ENCODE measurements around the gene NTMT1. TPM values are rescaled to one million over a fixed set of nuclear protein-coding genes. Genes with fewer than 3 reads are reported as not detected.

Gene NTMT1
- total RNA-seq (10 to 100 TPM; 22.8 to 49.3 (median 35.8) TPM), polyA plus RNA-seq (10 to 100 TPM; 24.8 to 50.5 (median 39.1) TPM)
- long read RNA-seq, donor 1, transcript NTMT1-203 (4 exons, 1,315 nt), result major isoform, 8 of 28 reads
- long read RNA-seq, donor 1, partial matches to known transcripts, result 15 of 28 reads
- long read RNA-seq, donor 1, other reads (novel, unspliced or antisense), result 0 of 28 reads
- long read RNA-seq, donor 2, partial matches to known transcripts, result 0 of 8 reads
- long read RNA-seq, donor 2, other reads (novel, unspliced or antisense), result 0 of 8 reads

DNA sequence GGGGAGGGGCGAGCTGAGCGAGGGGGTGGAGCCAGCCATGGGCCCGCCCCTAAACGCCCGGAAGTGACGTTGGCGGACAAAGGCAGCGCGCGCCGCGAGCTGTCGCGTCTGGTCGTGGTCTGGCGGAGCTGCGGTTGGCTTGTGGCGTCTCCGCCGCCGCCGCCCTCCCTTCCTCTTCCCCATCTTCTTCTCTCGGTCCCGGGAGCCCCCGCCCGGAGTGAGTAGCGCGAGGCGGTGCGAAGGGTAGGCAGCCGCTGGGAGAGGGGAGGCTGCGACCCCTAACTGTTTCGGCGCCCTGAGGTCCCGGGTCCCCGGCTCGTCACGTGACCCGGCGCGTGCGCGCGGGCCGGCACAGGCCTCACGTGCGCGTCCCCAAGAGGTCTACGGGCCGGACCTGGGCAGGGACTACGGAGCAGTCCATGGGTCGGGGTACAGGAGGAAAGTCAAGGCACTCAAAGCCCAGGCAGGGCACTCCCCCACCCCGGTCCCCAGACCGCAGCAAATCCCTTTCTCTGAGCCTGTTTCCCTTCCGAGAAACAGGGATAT is at the start of gene NTMT1:
NTMT1 (plus strand) TSS at position 85 of the 546 bp plus-strand sequence. CDS start 6,541 bp downstream, outside the sequence.
- WGBS, 5 donors, result 0 to 1% (median 0%) methylated on average over 31 to 55 of the region's 55 CpGs
- TF ChIP-seq POLR2A (IDR thresholded peaks at IDR 0.05) (peak; percentile 44 to 90 (median 64)), POLR2AphosphoS5 (IDR thresholded peaks at IDR 0.05) (peak; percentile 99 to 100 (median 99))
- TF ChIP-seq, protein P1, sequence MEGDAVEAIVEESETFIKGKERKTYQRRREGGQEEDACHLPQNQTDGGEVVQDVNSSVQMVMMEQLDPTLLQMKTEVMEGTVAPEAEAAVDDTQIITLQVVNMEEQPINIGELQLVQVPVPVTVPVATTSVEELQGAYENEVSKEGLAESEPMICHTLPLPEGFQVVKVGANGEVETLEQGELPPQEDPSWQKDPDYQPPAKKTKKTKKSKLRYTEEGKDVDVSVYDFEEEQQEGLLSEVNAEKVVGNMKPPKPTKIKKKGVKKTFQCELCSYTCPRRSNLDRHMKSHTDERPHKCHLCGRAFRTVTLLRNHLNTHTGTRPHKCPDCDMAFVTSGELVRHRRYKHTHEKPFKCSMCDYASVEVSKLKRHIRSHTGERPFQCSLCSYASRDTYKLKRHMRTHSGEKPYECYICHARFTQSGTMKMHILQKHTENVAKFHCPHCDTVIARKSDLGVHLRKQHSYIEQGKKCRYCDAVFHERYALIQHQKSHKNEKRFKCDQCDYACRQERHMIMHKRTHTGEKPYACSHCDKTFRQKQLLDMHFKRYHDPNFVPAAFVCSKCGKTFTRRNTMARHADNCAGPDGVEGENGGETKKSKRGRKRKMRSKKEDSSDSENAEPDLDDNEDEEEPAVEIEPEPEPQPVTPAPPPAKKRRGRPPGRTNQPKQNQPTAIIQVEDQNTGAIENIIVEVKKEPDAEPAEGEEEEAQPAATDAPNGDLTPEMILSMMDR (IDR thresholded peaks at IDR 0.05 in 8 of 11, conservative IDR thresholded peaks at IDR 0.05 in 3 of 11), result peak in 1 of 11 experiments; percentile 8

DNA sequence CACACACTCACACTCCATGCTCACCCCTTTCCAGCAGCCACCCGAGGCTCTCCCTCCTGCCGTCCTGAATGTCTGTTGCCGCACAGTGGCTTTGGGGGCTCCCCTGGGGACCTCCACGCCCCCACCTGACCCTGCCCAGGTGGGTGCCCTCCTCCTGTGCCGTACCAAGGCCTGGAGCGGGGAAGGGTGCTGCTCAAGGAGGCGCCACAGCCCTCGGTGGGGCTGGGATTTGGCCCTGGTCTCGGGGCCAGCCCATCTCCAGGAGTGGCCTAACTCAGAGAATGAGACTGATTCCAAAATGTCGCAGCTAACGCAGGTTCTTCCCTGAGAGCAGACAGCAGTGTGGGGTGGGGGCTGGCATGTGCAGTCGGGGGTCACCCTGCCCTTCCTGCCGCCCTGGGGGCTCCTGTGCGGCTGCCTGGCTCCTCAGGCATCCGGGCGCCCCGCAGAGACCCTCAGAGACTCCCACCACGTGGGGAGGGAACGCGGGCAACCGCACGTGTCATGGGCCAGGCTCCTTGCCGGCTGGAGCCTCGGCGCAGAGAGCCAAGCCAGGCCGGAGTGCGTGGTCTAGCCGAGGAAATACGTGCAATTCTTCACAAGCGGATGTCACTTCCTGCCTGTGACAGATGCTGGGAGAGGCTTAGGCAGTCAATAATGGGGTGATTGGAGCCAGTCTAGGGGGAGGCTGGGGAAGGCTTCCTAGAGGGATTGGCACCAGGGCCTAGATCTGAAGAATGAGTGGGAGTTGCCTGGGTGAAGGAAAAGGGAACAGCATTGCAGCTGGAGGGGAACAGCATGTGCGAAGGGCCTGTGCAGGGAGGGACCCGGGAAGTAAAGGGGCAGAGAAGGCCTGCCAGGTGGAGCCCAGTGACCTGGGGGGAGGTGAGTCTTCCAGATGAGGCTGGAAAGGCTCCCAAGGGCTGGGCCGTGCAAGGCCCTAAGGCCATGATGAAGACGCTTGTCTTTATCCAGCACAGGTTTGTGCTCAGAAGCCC is 49.1 kb upstream of the NTMT1 start:
- Histone ChIP-seq H3K27me3 (replicated peaks in 1 of 7) (no peaks in the 10 kb centered on the region), H3K27ac (peak overlapping the region in 2 of 8 donors; percentile 21 to 48), H3K4me3 (no peak overlapping the region), H3K9me3 (peaks cover 0 to 5% (median 0%) of the 10 kb centered on the region in 8 donors), H3K4me1 (peaks cover 0 to 25% (median 9%) of the 10 kb centered on the region in 6 donors), H3K36me3 (no peaks in the 10 kb centered on the region)
- intact Hi-C loops (cut with DNase I; ENCODE audit: low total_unique reads), result no loop called here
- TF ChIP-seq, protein P1 (IDR thresholded peaks at IDR 0.05 in 8 of 11, conservative IDR thresholded peaks at IDR 0.05 in 3 of 11), result no peak
- peak in 2 of 3 donors; percentile 19 to 43 for TF ChIP-seq POLR2AphosphoS5 (IDR thresholded peaks at IDR 0.05)
- whole genome bisulfite sequencing, 5 donors, result 61 to 80% (median 68%) methylated on average over 13 to 34 of the region's 34 CpGs
- DNase-seq, result no peak

More for the DNA sequence above, at the start of gene NTMT1:
- H3K27me3 ChIP-seq (replicated peaks in 1 of 7), result peaks cover 0 to 11% (median 5%) of the 10 kb centered on the region in 7 donors
- H3K4me3 ChIP-seq, result peak within 1 kb of the TSS; percentile 60 to 90 (median 83)
- H3K9me3 ChIP-seq, result no peaks in the 10 kb centered on the region
- H3K27ac ChIP-seq, result peak within 1 kb of the TSS; percentile 91 to 97 (median 94)
- H3K4me1 ChIP-seq, result peaks cover 39 to 72% (median 69%) of the 10 kb centered on the region in 6 donors
- H3K36me3 ChIP-seq, result peaks cover 0 to 29% (median 0%) of the 10 kb centered on the region in 6 donors
- intact Hi-C loops (cut with DNase I; ENCODE audit: low total_unique reads), result no loop called here
- peak; percentile 96 for DNase-seq

GRCh38 chr9:129579294-129579693 is 46.7 kb upstream of the NTMT1 start:
- intact Hi-C loops (cut with DNase I; ENCODE audit: low total_unique reads), result no loop called here
- H3K36me3 ChIP-seq, result no peaks in the 10 kb centered on the region
- no peak overlapping the region for H3K27ac ChIP-seq
- H3K27me3 ChIP-seq (replicated peaks in 1 of 7), result no peaks in the 10 kb centered on the region
- peaks cover 0 to 28% (median 11%) of the 10 kb centered on the region in 6 donors for H3K4me1 ChIP-seq
- no peak for DNase-seq
- no peaks in the 10 kb centered on the region for H3K9me3 ChIP-seq
- 88 to 94% (median 92%) methylated on average over 3 of the region's 3 CpGs for WGBS, 5 donors
- no peak for TF ChIP-seq POLR2A (IDR thresholded peaks at IDR 0.05)
- TF ChIP-seq POLR2AphosphoS5 (IDR thresholded peaks at IDR 0.05), result no peak
- TF ChIP-seq, protein P1 (IDR thresholded peaks at IDR 0.05 in 8 of 11, conservative IDR thresholded peaks at IDR 0.05 in 3 of 11), result no peak
- H3K4me3 ChIP-seq, result no peak overlapping the region

All from spleen (tissue), 13 donors.